ENCODE results near the gene BTN2A1.

BTN2A1 gene

GRCh38 chr6:26472549-26473290 lies 15.0 kb downstream of the BTN2A1 start:
- DNase-seq: no peak

DNA sequence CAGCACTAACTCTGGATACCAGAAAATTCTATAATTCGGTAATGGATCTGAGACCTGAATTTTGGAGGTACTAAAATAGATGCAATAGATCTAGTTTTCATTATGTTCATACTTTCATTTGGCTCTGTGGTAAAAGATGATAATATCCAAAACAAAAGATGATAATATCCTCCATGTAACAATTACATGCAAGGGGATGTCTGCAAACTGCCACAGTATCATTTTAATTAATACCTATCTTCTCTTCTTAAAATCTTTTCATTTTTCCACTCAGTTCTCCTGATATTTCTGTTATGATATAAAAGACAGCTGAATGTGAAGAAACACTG lies 15.6 kb downstream of the BTN2A1 start:
- DNase-seq: no peak

- peak; percentile 57 for DNase-seq
Observed at GRCh38 chr6:26473758-26474438, 16.1 kb downstream of the BTN2A1 start.

DNA sequence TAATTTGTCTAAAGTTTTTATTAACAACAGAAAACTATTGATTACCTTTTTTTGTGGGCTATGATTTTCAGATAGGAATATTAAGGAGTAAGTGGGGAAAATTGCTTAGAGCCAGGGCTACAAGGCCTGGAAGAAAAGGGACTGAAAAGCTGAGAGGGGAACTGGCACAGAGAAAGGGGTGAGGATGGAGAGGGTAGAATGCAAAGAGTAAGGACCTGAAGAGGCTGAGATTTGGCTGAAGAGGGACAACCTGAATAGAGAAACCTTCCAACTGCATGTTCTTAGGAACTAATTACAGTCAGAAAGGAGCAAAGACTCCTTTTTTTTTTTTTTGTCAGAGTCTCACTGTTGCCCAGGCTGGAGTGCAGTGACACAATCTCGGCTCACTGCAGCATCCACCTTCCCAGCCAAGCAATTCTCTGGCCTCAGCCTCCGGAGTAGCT lies 16.7 kb downstream of the BTN2A1 start:
- no peak for DNase-seq

- DNase-seq: no peak
Observed at GRCh38 chr6:26475823-26476729, 18.3 kb downstream of the BTN2A1 start.

DNA sequence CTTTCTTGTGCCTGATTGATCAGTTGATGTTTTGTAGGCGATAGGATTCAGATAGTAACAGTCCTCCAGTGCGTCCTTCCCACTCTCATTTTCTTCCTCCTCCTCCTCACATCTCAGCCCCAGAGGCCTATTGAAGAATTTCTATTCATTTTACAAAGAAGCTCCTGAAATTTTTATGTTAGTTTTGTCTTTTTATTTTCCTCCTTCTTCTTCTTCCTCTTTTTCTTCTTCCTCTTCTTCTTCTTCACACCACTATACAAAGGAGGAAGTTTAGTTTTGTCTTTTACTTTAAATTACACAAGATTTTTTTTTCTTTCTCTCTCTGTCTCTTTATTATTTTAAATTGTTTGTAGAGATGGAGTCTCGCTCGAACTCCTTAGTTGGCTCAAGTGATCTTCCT lies 19.1 kb downstream of the BTN2A1 start:
- DNase-seq: no peak

- DNase-seq: no peak
Observed at GRCh38 chr6:26477426-26477825, 19.7 kb downstream of the BTN2A1 start.

DNA sequence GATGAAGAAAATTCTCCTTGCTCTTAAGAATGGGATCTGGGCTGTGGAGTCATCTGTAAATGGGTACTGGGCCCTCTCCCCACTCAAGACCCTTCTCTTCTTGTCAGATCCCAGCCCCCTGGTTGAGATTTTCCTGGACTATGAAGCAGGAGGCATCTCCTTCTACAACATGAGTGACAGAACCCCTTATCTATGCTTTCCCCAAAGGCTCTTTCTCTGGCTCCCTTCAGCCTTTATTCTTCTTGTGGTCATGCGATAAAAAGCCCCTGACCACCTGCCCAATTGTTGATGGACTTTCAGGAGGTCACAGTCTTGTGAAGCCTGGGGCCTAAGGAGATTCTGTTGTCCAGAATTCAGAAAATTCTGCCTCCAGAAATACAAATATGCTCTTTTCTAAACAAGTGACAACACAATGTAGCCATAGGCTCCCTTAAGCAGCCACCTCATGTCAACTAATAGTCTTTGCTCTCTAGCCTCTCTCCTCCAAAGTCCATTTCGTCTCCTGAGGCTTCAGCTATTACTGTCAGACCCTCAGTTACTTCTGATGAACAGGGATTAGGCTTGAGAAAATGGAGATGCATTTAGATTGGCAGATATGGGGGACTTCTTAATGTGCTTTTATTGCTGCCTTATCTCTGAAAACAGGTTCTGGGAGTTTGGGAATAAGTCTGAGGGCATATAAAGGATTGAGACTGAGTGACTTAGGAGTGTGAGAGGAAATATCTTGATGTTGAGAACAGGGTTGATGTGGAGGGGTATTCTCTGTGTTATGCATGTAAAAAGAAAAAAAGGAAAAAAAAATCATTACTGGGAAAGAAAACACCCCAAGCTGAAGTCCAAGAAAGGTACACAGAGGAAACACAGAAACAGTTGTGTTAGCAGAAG lies 20.6 kb downstream of the BTN2A1 start:
- no peak for DNase-seq

DNA sequence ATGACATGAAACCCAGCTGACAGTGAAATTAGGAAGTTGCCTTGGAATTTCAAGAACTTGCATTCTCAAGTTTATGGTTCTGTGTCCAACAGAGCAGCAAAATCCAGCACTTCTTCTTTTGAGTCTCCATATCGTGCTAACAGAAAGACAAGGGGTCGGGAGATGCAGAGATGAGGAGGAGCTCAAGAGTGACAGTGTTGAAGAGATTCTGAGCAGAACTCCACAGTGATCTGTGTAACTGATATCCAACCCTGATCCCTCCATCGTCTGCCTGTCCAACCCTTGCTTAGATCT lies 21.2 kb downstream of the BTN2A1 start:
- DNase-seq: no peak

DNA sequence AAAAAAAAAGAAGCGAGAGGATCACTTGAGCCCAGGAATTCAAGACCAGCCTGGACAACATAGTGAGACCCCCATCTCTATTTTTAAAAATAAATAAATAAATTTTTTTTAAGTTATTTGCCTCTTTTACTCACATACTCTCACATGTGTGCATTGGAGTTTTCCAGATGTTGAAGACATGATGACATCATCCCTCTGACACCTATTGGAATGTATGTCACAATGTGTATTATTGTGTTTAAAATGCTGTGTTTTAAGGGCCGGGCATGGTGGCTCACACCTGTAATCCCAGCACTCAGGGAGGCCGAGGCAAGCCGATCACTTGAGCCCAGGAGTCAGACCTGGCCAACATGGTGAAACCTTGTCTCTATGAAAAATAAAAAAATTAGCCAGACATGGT lies 24.6 kb downstream of the BTN2A1 start:
- DNase-seq: no peak

- DNase-seq: no peak
Observed at GRCh38 chr6:26483727-26484126, 26.0 kb downstream of the BTN2A1 start.

DNA sequence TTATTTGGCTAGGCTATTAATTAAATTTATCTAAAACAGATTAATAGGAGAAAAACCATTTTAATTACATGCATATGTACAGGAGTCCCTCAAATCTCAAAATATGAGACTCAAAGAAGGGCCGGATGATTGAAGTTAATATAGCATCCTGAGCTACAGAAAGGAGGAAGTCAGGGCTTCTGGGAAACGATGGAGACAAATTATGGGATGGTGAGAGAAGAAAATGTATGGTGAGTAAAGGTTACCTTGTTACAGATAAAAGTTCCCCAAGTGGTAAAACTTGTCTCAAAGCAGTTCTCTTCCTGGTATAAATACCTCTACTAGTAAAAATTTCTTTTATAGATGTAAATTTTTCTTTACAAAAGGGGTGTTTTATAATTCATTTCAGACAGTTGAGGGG lies 26.4 kb downstream of the BTN2A1 start:
- DNase-seq: no peak

DNA sequence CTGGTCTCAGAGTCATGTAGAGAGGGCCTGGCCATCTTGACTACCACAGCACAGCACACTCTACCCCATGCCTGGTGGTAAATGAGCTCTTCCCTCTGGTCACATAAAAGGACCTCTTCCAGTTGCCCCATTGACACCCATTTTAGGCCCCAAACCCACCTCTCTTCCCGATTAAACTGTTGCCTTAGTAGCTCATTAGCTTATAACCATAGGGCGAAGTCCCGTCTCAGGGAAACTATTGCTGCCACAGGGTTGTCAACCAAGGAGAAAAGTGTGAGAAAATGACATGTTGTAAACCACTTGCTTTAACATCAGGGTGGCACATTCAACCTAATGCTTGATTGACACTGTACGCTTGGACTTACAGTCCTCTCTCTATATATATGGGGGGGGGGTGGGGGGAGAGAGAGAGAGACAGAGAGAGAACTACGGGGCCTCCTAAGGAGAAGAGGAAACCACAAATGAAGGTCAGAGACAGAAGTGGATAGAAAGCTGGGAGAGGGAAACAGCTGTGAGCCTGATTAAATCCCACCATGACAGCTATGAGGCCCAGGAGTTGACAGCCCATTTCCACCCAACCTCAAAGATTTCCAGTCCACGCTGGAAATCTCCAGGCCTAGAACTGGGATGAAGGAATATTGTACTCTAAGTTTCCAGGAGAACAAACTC lies 27.5 kb downstream of the BTN2A1 start:
- no peak for DNase-seq

GRCh38 chr6:26486358-26486757 lies 28.6 kb downstream of the BTN2A1 start:
- no peak for DNase-seq

DNA sequence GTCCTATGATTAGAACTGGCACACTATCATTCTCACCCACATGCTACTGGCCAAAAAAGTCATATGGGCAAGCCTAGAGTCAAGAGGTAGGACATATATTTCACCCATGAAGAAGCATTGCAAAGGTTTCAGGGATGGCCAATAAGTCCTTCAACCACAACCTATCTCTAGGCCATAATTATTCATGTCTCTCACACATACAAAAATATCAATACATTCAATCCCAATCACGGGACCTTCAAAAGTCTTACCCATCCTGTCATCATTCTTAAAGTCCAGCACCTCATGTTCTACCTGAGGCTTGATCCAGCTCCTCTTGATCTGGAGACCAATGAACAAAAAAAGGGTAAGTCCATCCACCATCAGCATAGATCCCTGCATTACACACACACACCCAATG lies 29.7 kb downstream of the BTN2A1 start:
- no peak for DNase-seq

GRCh38 chr6:26489996-26490964 lies 32.5 kb downstream of the BTN2A1 start:
- no peak for DNase-seq

DNA sequence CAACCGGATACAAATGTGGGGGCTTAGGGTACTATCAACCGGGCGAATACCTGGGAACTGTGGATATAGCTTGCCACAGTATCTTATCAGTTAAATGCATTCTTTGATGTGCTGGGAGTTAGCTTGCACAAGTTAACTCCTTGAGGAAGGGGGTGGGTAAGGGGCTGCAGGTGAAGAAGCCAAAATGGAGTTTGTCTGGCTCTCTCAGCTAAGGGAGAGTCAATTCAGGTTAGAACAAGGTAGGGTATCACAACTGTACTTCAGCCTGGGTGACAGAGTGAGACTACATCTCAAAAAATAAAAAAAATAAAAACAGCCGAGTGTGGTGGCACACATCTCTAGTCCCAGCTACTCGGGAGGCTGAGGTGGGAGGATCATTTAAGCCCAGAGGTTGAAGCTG lies 33.8 kb downstream of the BTN2A1 start:
- no peak for DNase-seq

GRCh38 chr6:26493258-26493657 lies 35.5 kb downstream of the BTN2A1 start:
- no peak for DNase-seq

- DNase-seq: no peak
Observed at GRCh38 chr6:26494117-26494516, 36.4 kb downstream of the BTN2A1 start.

GRCh38 chr6:26495281-26495680 lies 37.5 kb downstream of the BTN2A1 start:
- DNase-seq: no peak

DNA sequence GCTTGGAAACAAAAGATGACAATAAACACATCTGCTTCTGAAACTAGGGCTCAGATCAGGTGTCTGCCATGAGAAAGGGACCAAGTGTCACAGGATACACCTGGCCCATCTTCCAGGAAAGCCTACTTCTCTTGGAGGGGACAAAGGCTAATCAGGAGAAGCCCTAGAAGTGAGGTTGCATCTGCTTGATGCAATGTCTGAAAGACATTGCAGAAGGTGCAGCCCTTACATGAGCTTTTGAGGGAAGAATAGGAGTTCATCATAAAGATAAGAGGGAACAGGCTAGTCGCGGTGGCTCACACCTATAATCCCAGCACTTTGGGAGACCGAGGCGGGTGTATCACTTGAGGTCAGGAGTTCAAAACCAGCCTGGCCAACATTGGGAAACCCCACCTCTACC lies 39.9 kb downstream of the BTN2A1 start:
- DNase-seq: no peak
